Caco-2 (cell line): ENCODE data around the gene NPHP4. TPM values are rescaled to one million over a fixed set of nuclear protein-coding genes. Genes with fewer than 3 reads are reported as not detected.

Experiments
- BruUV-seq: library from RNA; stranded (reverse); fragments of 400-500 nt; replicated peaks from 2 replicates; lab custom pipeline; 2021; lab: Mats Ljungman, UMichigan
- CTCF ChIA-PET: fragments of 300-600 bp; sonication (Branson Sonifier 250); formaldehyde crosslinking; loops from one replicate; lab custom pipeline; 2022; ENCODE audit warnings: antibody characterized with exemption; lab: Charles Lee
- POLR2A ChIA-PET: fragments of 300-600 bp; sonication (Branson Sonifier 250); formaldehyde crosslinking; loops from one replicate; lab custom pipeline; 2022; ENCODE audit warnings: antibody characterized with exemption; lab: Charles Lee
- DNase-seq, 2 experiments: peaks; one replicate each; pipeline versions ENCODE4 v3.0.0 to v3.0.0-alpha.2; 2020 to 2022
- H3K27me3 ChIP-seq: replicated peaks from 2 replicates; pipeline ENCODE4 v1.6.0; 2011; ENCODE audit warnings: low read length; ENCODE audit not compliant: control insufficient read depth, insufficient read depth
- H3K36me3 ChIP-seq: 2 replicates; pipeline ENCODE4 v1.5.1; 2011; ENCODE audit warnings: low read length; ENCODE audit not compliant: control insufficient read depth, insufficient read depth
- H3K4me1 ChIP-seq: fragments of 250-450 bp; sonication (Bioruptor Pico); 2 replicates; pipeline ENCODE4 v1.5.1; 2020; ENCODE audit warnings: mild to moderate bottlenecking
- H3K4me3 ChIP-seq: 2 replicates; pipeline ENCODE4 v1.5.1; 2011; ENCODE audit warnings: low read depth, mild to moderate bottlenecking, control low read depth, low read length
- H3K9me3 ChIP-seq: fragments of 250-450 bp; sonication (Bioruptor Pico); 2 replicates; pipeline ENCODE4 v1.5.1; 2020; ENCODE audit warnings: mild to moderate bottlenecking, moderate library complexity
- H3K27ac Mint-ChIP-seq: one replicate; pipeline ENCODE4 v1.8.0; 2022; ENCODE audit warnings: mixed read lengths; ENCODE audit not compliant: unreplicated experiment
- H3K27me3 Mint-ChIP-seq: one replicate; pipeline ENCODE4 v1.8.0; 2022; ENCODE audit warnings: mixed read lengths; ENCODE audit not compliant: insufficient read depth, unreplicated experiment
- H3K36me3 Mint-ChIP-seq: one replicate; pipeline ENCODE4 v1.8.0; 2022; ENCODE audit warnings: mild to moderate bottlenecking, mixed read lengths; ENCODE audit not compliant: insufficient read depth, unreplicated experiment
- H3K4me1 Mint-ChIP-seq: one replicate; pipeline ENCODE4 v1.8.0; 2022; ENCODE audit warnings: low read depth, mixed read lengths; ENCODE audit not compliant: unreplicated experiment
- H3K4me3 Mint-ChIP-seq: one replicate; pipeline ENCODE4 v1.8.0; 2022; ENCODE audit warnings: mild to moderate bottlenecking, moderate library complexity, mixed read lengths; ENCODE audit not compliant: unreplicated experiment
- H3K9me3 Mint-ChIP-seq: one replicate; pipeline ENCODE4 v1.8.0; 2022; ENCODE audit warnings: mixed read lengths; ENCODE audit not compliant: unreplicated experiment
- intact Hi-C: fragments of 100-400 bp; cut with micrococcal nuclease; formaldehyde crosslinking; loops from one replicate; pipeline ENCODE4 v1.10.0; 2022; ENCODE audit not compliant: unreplicated experiment
- total RNA-seq: library from RNA; stranded (reverse); gene quantifications from 2 replicates; pipeline ENCODE4 v1.2.3, GENCODE V29; 2022
- TF ChIP-seq, protein P1 (sequence below), 2 experiments: fragments of 200-600 bp in 1 of 2; IDR thresholded peaks; 1 replicate in 1 of 2; 2 replicates in 1 of 2; pipeline versions ENCODE4 v1.5.1 to v1.8.0; 2011 to 2022; ENCODE audit warnings: antibody characterized with exemption in 1 of 2, control low read depth in 1 of 2, inconsistent platforms in 1 of 2, low read depth in 1 of 2, low read length in 1 of 2, mild to moderate bottlenecking in 1 of 2, moderate library complexity in 1 of 2; ENCODE audit not compliant: insufficient read depth in 1 of 2, severe bottlenecking in 1 of 2, unreplicated experiment in 1 of 2

NPHP4 gene
- total RNA-seq, 1 experiment from 2014 or later = 12.3 TPM

- no peaks in the 10 kb centered on the region for H3K4me1 ChIP-seq
- no peak overlapping the region for H3K4me3 Mint-ChIP-seq
- no peaks in the 10 kb centered on the region for H3K4me1 Mint-ChIP-seq
- intact Hi-C loops = no loop called here
- no TSS peak for BruUV-seq
- H3K36me3 ChIP-seq = no peaks in the 10 kb centered on the region
- no peaks in the 10 kb centered on the region for H3K27me3 ChIP-seq
- ChIA-PET CTCF (no interaction called here), POLR2A (no interaction called here)
- DNase-seq = no peak
- no peaks in the 10 kb centered on the region for H3K9me3 ChIP-seq
- H3K27me3 Mint-ChIP-seq = peaks cover 5% of the 10 kb centered on the region
- H3K4me3 ChIP-seq = no peak overlapping the region
- peaks cover 12% of the 10 kb centered on the region for H3K9me3 Mint-ChIP-seq
- H3K27ac Mint-ChIP-seq = no peak overlapping the region
- no peaks in the 10 kb centered on the region for H3K36me3 Mint-ChIP-seq
- TF ChIP-seq, protein P1, sequence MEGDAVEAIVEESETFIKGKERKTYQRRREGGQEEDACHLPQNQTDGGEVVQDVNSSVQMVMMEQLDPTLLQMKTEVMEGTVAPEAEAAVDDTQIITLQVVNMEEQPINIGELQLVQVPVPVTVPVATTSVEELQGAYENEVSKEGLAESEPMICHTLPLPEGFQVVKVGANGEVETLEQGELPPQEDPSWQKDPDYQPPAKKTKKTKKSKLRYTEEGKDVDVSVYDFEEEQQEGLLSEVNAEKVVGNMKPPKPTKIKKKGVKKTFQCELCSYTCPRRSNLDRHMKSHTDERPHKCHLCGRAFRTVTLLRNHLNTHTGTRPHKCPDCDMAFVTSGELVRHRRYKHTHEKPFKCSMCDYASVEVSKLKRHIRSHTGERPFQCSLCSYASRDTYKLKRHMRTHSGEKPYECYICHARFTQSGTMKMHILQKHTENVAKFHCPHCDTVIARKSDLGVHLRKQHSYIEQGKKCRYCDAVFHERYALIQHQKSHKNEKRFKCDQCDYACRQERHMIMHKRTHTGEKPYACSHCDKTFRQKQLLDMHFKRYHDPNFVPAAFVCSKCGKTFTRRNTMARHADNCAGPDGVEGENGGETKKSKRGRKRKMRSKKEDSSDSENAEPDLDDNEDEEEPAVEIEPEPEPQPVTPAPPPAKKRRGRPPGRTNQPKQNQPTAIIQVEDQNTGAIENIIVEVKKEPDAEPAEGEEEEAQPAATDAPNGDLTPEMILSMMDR (IDR thresholded peaks at IDR 0.05; ENCODE audit: insufficient read depth in 1 of 2, low read depth in 1 of 2, low read length in 1 of 2, severe bottlenecking in 1 of 2, unreplicated experiment in 1 of 2) = no peak
These were observed 164.7 kb downstream of the NPHP4 start for GRCh38 chr1:5827516-5827915.

GRCh38 chr1:5826601-5827000 is 165.6 kb downstream of the NPHP4 start:
- no peak for DNase-seq
- no peaks in the 10 kb centered on the region for H3K9me3 ChIP-seq
- H3K36me3 ChIP-seq = no peaks in the 10 kb centered on the region
- POLR2A ChIA-PET = no interaction called here
- CTCF ChIA-PET = no interaction called here
- Mint-ChIP-seq H3K9me3 (peaks cover 12% of the 10 kb centered on the region), H3K36me3 (no peaks in the 10 kb centered on the region), H3K27ac (no peak overlapping the region), H3K4me1 (no peaks in the 10 kb centered on the region), H3K4me3 (no peak overlapping the region), H3K27me3 (peaks cover 5% of the 10 kb centered on the region)
- TF ChIP-seq, protein P1 (IDR thresholded peaks at IDR 0.05; ENCODE audit: insufficient read depth in 1 of 2, low read depth in 1 of 2, low read length in 1 of 2, severe bottlenecking in 1 of 2, unreplicated experiment in 1 of 2) = no peak
- BruUV-seq = no TSS peak
- no peak overlapping the region for H3K4me3 ChIP-seq
- no peaks in the 10 kb centered on the region for H3K4me1 ChIP-seq
- H3K27me3 ChIP-seq = no peaks in the 10 kb centered on the region
- intact Hi-C loops = no loop called here

DNA sequence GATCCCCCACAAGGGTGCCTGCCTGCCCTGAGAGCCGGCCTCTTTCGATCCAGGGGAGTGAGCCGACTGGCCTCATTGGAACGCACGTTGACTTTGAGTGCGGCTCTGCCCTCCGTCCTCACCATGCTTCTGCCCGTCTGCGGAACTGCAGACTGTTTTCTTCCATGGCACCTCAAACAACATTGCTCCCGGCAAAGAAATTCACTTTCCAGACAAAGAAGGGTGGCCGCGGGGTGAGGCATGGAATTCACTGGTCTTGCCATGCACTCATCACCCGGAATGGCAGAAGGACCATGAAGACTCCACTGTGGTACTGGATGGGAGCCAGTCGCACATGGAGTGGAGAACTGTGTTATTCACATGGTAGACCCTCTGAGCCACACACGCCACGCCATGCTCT is 169.5 kb downstream of the NPHP4 start:
- intact Hi-C loops = no loop called here
- Mint-ChIP-seq H3K36me3 (peaks cover 5% of the 10 kb centered on the region), H3K4me1 (no peaks in the 10 kb centered on the region), H3K27me3 (peaks cover 2% of the 10 kb centered on the region), H3K9me3 (no peaks in the 10 kb centered on the region), H3K27ac (no peak overlapping the region), H3K4me3 (no peak overlapping the region)
- POLR2A ChIA-PET = no interaction called here
- no TSS peak for BruUV-seq
- Histone ChIP-seq H3K4me1 (no peaks in the 10 kb centered on the region), H3K36me3 (no peaks in the 10 kb centered on the region), H3K4me3 (no peak overlapping the region), H3K27me3 (no peaks in the 10 kb centered on the region), H3K9me3 (no peaks in the 10 kb centered on the region)
- TF ChIP-seq, protein P1 (IDR thresholded peaks at IDR 0.05; ENCODE audit: insufficient read depth in 1 of 2, low read depth in 1 of 2, low read length in 1 of 2, severe bottlenecking in 1 of 2, unreplicated experiment in 1 of 2) = no peak
- CTCF ChIA-PET = no interaction called here
- DNase-seq = no peak
